Brain pericyte (primary cell): ENCODE measurements around the gene ITGA2.
"Not testable (repeated sequence)": the region's sequence is repeated elsewhere in the genome, so short reads cannot be mapped to it uniquely, and the experiment has no call there.

Experiments
- DNase-seq: peaks from one replicate; pipeline ENCODE4 v3.0.0-alpha.2; 2012; ENCODE audit warnings: low read depth, low spot score

The ITGA2 gene

GRCh38 chr5:52989025-52989780, at the start of gene ITGA2:
Gene ITGA2, plus strand, starts transcription at chr5:52989352. Its CDS starts 117 bp downstream, at chr5:52989469.
- DNase-seq, result no peak

- DNase-seq, result no peak
Observed at GRCh38 chr5:52943285-52943684, 45.9 kb upstream of the ITGA2 start.

GRCh38 chr5:52943808-52944207, 45.3 kb upstream of the ITGA2 start:
- DNase-seq, result no peak

GRCh38 chr5:52945040-52945439, 44.1 kb upstream of the ITGA2 start:
- no peak for DNase-seq

GRCh38 chr5:52947208-52947607, 41.9 kb upstream of the ITGA2 start:
- DNase-seq, result no peak

GRCh38 chr5:52947851-52948250, 41.3 kb upstream of the ITGA2 start:
- no peak for DNase-seq

GRCh38 chr5:52948418-52949076, 40.6 kb upstream of the ITGA2 start:
- DNase-seq, result peak; percentile 66

- DNase-seq, result no peak
Observed at GRCh38 chr5:52950686-52951085, 38.5 kb upstream of the ITGA2 start.

GRCh38 chr5:52952483-52952882, 36.7 kb upstream of the ITGA2 start:
- DNase-seq, result no peak

GRCh38 chr5:52956014-52956413, 33.1 kb upstream of the ITGA2 start:
- DNase-seq, result no peak

- DNase-seq, result no peak
Observed at GRCh38 chr5:52956915-52957747, 32.0 kb upstream of the ITGA2 start.

- DNase-seq, result no peak
Observed at GRCh38 chr5:52961274-52961681, 27.9 kb upstream of the ITGA2 start.

- DNase-seq, result no peak
Observed at GRCh38 chr5:52963636-52964035, 25.5 kb upstream of the ITGA2 start.

GRCh38 chr5:52964138-52964537, 25.0 kb upstream of the ITGA2 start:
- no peak for DNase-seq

- DNase-seq, result not testable (repeated sequence)
Observed at GRCh38 chr5:52976157-52976556, 13.0 kb upstream of the ITGA2 start.

GRCh38 chr5:52977264-52977897, 11.8 kb upstream of the ITGA2 start:
- DNase-seq, result no peak

- no peak for DNase-seq
Observed at GRCh38 chr5:52981507-52981906, 7.6 kb upstream of the ITGA2 start.

GRCh38 chr5:52983731-52984636, 5.2 kb upstream of the ITGA2 start:
- DNase-seq, result no peak

GRCh38 chr5:52985306-52985705, 3.8 kb upstream of the ITGA2 start:
- no peak for DNase-seq

- no peak for DNase-seq
Observed at GRCh38 chr5:52987711-52988331, 1.3 kb upstream of the ITGA2 start.
